ENCODE measurements around the gene MYO18A. TPM values are rescaled to one million over a fixed set of nuclear protein-coding genes. Genes with fewer than 3 reads are reported as not detected.

MYO18A gene
- total RNA-seq, 1 donor: 39.8 TPM

GRCh38 chr17:29045734-29046472, 134.3 kb downstream of the MYO18A start:
- H3K4me1 ChIP-seq (ENCODE audit: insufficient read depth, low read length): peaks cover 38% of the 10 kb centered on the region
- H3K36me3 ChIP-seq (ENCODE audit: insufficient read depth, low read length): no peaks in the 10 kb centered on the region
- H3K9me3 ChIP-seq (ENCODE audit: low read depth, low read length): no peaks in the 10 kb centered on the region
- H3K27me3 ChIP-seq (ENCODE audit: insufficient read depth, low read length): peaks cover 2% of the 10 kb centered on the region
- no peak overlapping the region for H3K4me2 ChIP-seq (ENCODE audit: insufficient read depth, low read length)
- no peak overlapping the region for H2AFZ ChIP-seq (ENCODE audit: low read length)
- H4K20me1 ChIP-seq (ENCODE audit: insufficient read depth, low read length): no peaks in the 10 kb centered on the region
- no peak overlapping the region for H3K27ac ChIP-seq (ENCODE audit: low read depth, low read length)
- H3K4me3 ChIP-seq (ENCODE audit: insufficient read depth, low read length): no peak overlapping the region
- no peak for DNase-seq (ENCODE audit: insufficient read length, low spot score, missing footprints)
- H3K79me2 ChIP-seq (ENCODE audit: insufficient read depth, low read length): no peaks in the 10 kb centered on the region
- TF ChIP-seq CTCF (IDR thresholded peaks at IDR 0.05; ENCODE audit: extremely low read depth, low read depth, low read length): no peak

GRCh38 chr17:29045026-29045425, 135.2 kb downstream of the MYO18A start:
- H3K4me2 ChIP-seq (ENCODE audit: insufficient read depth, low read length): no peak overlapping the region
- H3K27me3 ChIP-seq (ENCODE audit: insufficient read depth, low read length): peaks cover 2% of the 10 kb centered on the region
- H3K4me3 ChIP-seq (ENCODE audit: insufficient read depth, low read length): no peak overlapping the region
- no peak overlapping the region for H3K27ac ChIP-seq (ENCODE audit: low read depth, low read length)
- no peaks in the 10 kb centered on the region for H4K20me1 ChIP-seq (ENCODE audit: insufficient read depth, low read length)
- H3K36me3 ChIP-seq (ENCODE audit: insufficient read depth, low read length): no peaks in the 10 kb centered on the region
- peaks cover 46% of the 10 kb centered on the region for H3K4me1 ChIP-seq (ENCODE audit: insufficient read depth, low read length)
- no peak for TF ChIP-seq CTCF (IDR thresholded peaks at IDR 0.05; ENCODE audit: extremely low read depth, low read depth, low read length)
- no peak overlapping the region for H2AFZ ChIP-seq (ENCODE audit: low read length)
- no peaks in the 10 kb centered on the region for H3K79me2 ChIP-seq (ENCODE audit: insufficient read depth, low read length)
- H3K9me3 ChIP-seq (ENCODE audit: low read depth, low read length): no peaks in the 10 kb centered on the region
- DNase-seq (ENCODE audit: insufficient read length, low spot score, missing footprints): no peak

- no peak overlapping the region for H3K27ac ChIP-seq (ENCODE audit: low read depth, low read length)
Measured at GRCh38 chr17:29043539-29044145, 136.6 kb downstream of the MYO18A start.

More at GRCh38 chr17:29043539-29044145, 136.6 kb downstream of the MYO18A start:
- Histone ChIP-seq H3K4me2 (ENCODE audit: insufficient read depth, low read length) (no peak overlapping the region), H4K20me1 (ENCODE audit: insufficient read depth, low read length) (no peaks in the 10 kb centered on the region), H3K9me3 (ENCODE audit: low read depth, low read length) (no peaks in the 10 kb centered on the region), H3K4me1 (ENCODE audit: insufficient read depth, low read length) (peaks cover 36% of the 10 kb centered on the region), H3K36me3 (ENCODE audit: insufficient read depth, low read length) (no peaks in the 10 kb centered on the region), H2AFZ (ENCODE audit: low read length) (no peak overlapping the region), H3K79me2 (ENCODE audit: insufficient read depth, low read length) (no peaks in the 10 kb centered on the region), H3K4me3 (ENCODE audit: insufficient read depth, low read length) (no peak overlapping the region), H3K27me3 (ENCODE audit: insufficient read depth, low read length) (peaks cover 7% of the 10 kb centered on the region)
- no peak for DNase-seq (ENCODE audit: insufficient read length, low spot score, missing footprints)
- no peak for TF ChIP-seq CTCF (IDR thresholded peaks at IDR 0.05; ENCODE audit: extremely low read depth, low read depth, low read length)

All from osteoblast (primary cell).